ENCODE data around the gene MAP2K2.

Gene MAP2K2

GRCh38 chr19:4114181-4114580 lies 9.7 kb downstream of the MAP2K2 start:
- no peak overlapping the region for H3K4me3 ChIP-seq (ENCODE audit: low read depth, low read length)
- TF ChIP-seq CTCF (IDR thresholded peaks at IDR 0.05; ENCODE audit: low read depth, low read length), result no peak

- no peak for TF ChIP-seq CTCF (IDR thresholded peaks at IDR 0.05; ENCODE audit: low read depth, low read length)
- no peak overlapping the region for H3K4me3 ChIP-seq (ENCODE audit: low read depth, low read length)
Measured at GRCh38 chr19:4113398-4114088, 10.4 kb downstream of the MAP2K2 start.

- no peak overlapping the region for H3K4me3 ChIP-seq (ENCODE audit: low read depth, low read length)
- TF ChIP-seq CTCF (IDR thresholded peaks at IDR 0.05; ENCODE audit: low read depth, low read length), result no peak
Measured at GRCh38 chr19:4112367-4112766, 11.6 kb downstream of the MAP2K2 start.

DNA sequence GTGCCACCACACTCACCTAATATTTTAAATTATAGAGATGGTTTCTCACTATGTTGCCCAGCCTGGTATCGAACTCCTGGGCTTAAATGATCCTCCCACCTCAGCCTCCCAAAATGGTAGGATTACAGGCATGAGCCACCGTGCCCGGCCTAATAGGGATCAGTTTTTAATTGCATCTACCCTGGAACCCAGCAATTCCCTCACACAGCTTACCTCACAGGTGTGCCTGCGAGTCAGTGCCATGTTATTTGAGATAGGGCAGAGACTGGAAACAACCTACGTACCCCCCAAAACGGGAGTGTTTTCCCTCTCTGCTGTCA lies 14.3 kb downstream of the MAP2K2 start:
- H3K4me3 ChIP-seq (ENCODE audit: low read depth, low read length), result no peak overlapping the region
- no peak for TF ChIP-seq CTCF (IDR thresholded peaks at IDR 0.05; ENCODE audit: low read depth, low read length)

- H3K4me3 ChIP-seq (ENCODE audit: low read depth, low read length), result no peak overlapping the region
- TF ChIP-seq CTCF (IDR thresholded peaks at IDR 0.05; ENCODE audit: low read depth, low read length), result no peak
Measured at GRCh38 chr19:4108767-4109625, 14.9 kb downstream of the MAP2K2 start.

GRCh38 chr19:4103080-4103433 lies 20.9 kb downstream of the MAP2K2 start:
- no peak overlapping the region for H3K4me3 ChIP-seq (ENCODE audit: low read depth, low read length)
- TF ChIP-seq CTCF (IDR thresholded peaks at IDR 0.05; ENCODE audit: low read depth, low read length), result no peak

GRCh38 chr19:4102339-4103079 lies 21.4 kb downstream of the MAP2K2 start:
- no peak overlapping the region for H3K4me3 ChIP-seq (ENCODE audit: low read depth, low read length)
- no peak for TF ChIP-seq CTCF (IDR thresholded peaks at IDR 0.05; ENCODE audit: low read depth, low read length)

All from WI38 (cell line).